K562 (cell line): ENCODE results near the gene DAB1. TPM values are rescaled to one million over a fixed set of nuclear protein-coding genes. Genes with fewer than 3 reads are reported as not detected.

Source experiments
- ATAC-seq: fragments of 200-7000 bp; cut with Tn5 transposase; 3 replicates; pipeline ENCODE4 v1.9.1; 2020; ENCODE audit warnings: moderate library complexity
- BruUV-seq: library from RNA; stranded (reverse); fragments of 400-500 nt; replicated peaks from 2 replicates; lab custom pipeline; 2021; lab: Mats Ljungman, UMichigan
- CTCF ChIA-PET: fragments of 300-600 bp; formaldehyde crosslinking; extraction: SDS; loops from one replicate; lab custom pipeline; 2021; ENCODE audit warnings: low intra/inter-chr PET ratio; lab: Yijun Ruan, JAX
- POLR2A ChIA-PET: fragments of 300-600, 350-650 bp; sonication (Branson Sonifier 250); formaldehyde crosslinking; extraction: SDS; loops from one replicate; lab custom pipeline; 2021; ENCODE audit warnings: antibody characterized with exemption, inconsistent platforms; lab: Yijun Ruan, JAX
- DNase-seq, 4 experiments: peaks; one replicate each; pipeline versions ENCODE4 v3.0.0 to v3.0.0-alpha.2; 2011 to 2018; ENCODE audit warnings: low spot score in 3 of 4, mixed read lengths in 3 of 4; ENCODE audit errors: extremely low read depth in 1 of 4
- FAIRE-seq: peaks from 2 replicates; lab custom pipeline; 2011; peaks lifted over from hg19 to GRCh38; lab: Jason Lieb, UNC
- H2AFZ ChIP-seq: 2 replicates; pipeline ENCODE4 v1.6.0; 2011; ENCODE audit warnings: low read depth, low read length, control low read depth, inconsistent platforms
- H3K27ac ChIP-seq: fragments of 200-600 bp; 3 replicates; pipeline ENCODE4 v1.8.0; 2011; ENCODE audit warnings: low read depth, mild to moderate bottlenecking, control low read depth, inconsistent platforms, low read length, moderate library complexity, mixed read lengths; ENCODE audit errors: extremely low read depth
- H3K27me3 ChIP-seq, 2 experiments: fragments of 300-600 bp in 1 of 2; 2 replicates in 1 of 2; 3 replicates in 1 of 2; pipeline versions ENCODE4 v1.6.0 to v1.8.0; 2011; ENCODE audit warnings: inconsistent platforms in 2 of 2, low read length in 2 of 2, mild to moderate bottlenecking in 1 of 2, mixed read lengths in 1 of 2, moderate library complexity in 1 of 2; ENCODE audit not compliant: control insufficient read depth in 2 of 2, insufficient read depth in 2 of 2
- H3K36me3 ChIP-seq: fragments of 300-600 bp; 3 replicates; pipeline ENCODE4 v1.8.0; 2011; ENCODE audit warnings: mild to moderate bottlenecking, low read length, inconsistent platforms; ENCODE audit not compliant: control insufficient read depth, insufficient read depth
- H3K4me1 ChIP-seq, 2 experiments: fragments of 200-600 bp in 1 of 2; replicated peaks in 1 of 2; 2 replicates in 1 of 2; 3 replicates in 1 of 2; pipeline versions ENCODE4 v1.5.1 to v1.8.0; 2011; ENCODE audit warnings: inconsistent platforms in 2 of 2, low read length in 2 of 2, mild to moderate bottlenecking in 1 of 2, mixed read lengths in 1 of 2, moderate library complexity in 1 of 2; ENCODE audit not compliant: control insufficient read depth in 2 of 2, insufficient read depth in 2 of 2
- H3K4me2 ChIP-seq: 2 replicates; pipeline ENCODE4 v1.6.1; 2011; ENCODE audit warnings: low read length, control low read depth, inconsistent platforms, mixed read lengths; ENCODE audit not compliant: insufficient read depth
- H3K4me3 ChIP-seq: fragments of 200-600 bp; sonication (generic), shearing (Covaris generic); 2 replicates; pipeline ENCODE4 v1.5.1; 2016; ENCODE audit warnings: control low read depth, inconsistent platforms
- H3K79me2 ChIP-seq: fragments of 200-600 bp; 3 replicates; pipeline ENCODE4 v1.8.0; 2011; ENCODE audit warnings: low read length, inconsistent platforms; ENCODE audit not compliant: control insufficient read depth, insufficient read depth
- H3K9ac ChIP-seq, 2 experiments: 2 replicates each; pipeline versions ENCODE4 v1.6.0 to v1.6.1; 2011; ENCODE audit warnings: low read depth in 2 of 2, low read length in 2 of 2, control low read depth in 1 of 2, inconsistent platforms in 1 of 2, mild to moderate bottlenecking in 1 of 2, mixed read lengths in 1 of 2; ENCODE audit not compliant: insufficient read depth in 1 of 2
- H3K9me1 ChIP-seq: one replicate; pipeline ENCODE4 v1.6.0; 2011; ENCODE audit warnings: inconsistent platforms, mild to moderate bottlenecking, low read length, moderate library complexity; ENCODE audit not compliant: control insufficient read depth, insufficient read depth
- H3K9me3 ChIP-seq: replicated peaks from 2 replicates; pipeline ENCODE4 v1.5.1; 2011; ENCODE audit warnings: low read depth, low read length, inconsistent platforms; ENCODE audit not compliant: control insufficient read depth, insufficient read depth
- H4K20me1 ChIP-seq: replicated peaks from 2 replicates; pipeline ENCODE4 v1.6.1; 2011; ENCODE audit warnings: low read length, inconsistent platforms, mixed read lengths; ENCODE audit not compliant: control insufficient read depth, insufficient read depth
- EWSR1 ChIP-seq: fragments of 450-650 bp; IDR thresholded peaks from 2 replicates; pipeline ENCODE4 v1.6.1; 2018; ENCODE audit warnings: borderline replicate concordance, mild to moderate bottlenecking, low read depth, moderate library complexity; ENCODE audit not compliant: partially characterized antibody
- MCM2 ChIP-seq: fragments of 450-650 bp; IDR thresholded peaks from 2 replicates; pipeline ENCODE4 v1.6.1; 2017; ENCODE audit warnings: low read depth, mild to moderate bottlenecking
- MCM5 ChIP-seq: fragments of 450-650 bp; IDR thresholded peaks from 2 replicates; pipeline ENCODE4 v1.6.1; 2016; ENCODE audit warnings: low read depth
- PTTG1 ChIP-seq: fragments of 450-650 bp; IDR thresholded peaks from 2 replicates; pipeline ENCODE4 v1.6.1; 2016; ENCODE audit warnings: low read depth, mild to moderate bottlenecking, missing genetic modification characterization, missing compliant biosample characterization
- RCOR1 ChIP-seq, 2 experiments: IDR thresholded peaks; 2 replicates each; pipeline ENCODE4 v1.6.1; 2012; ENCODE audit warnings: low read depth in 2 of 2, low read length in 2 of 2, borderline replicate concordance in 1 of 2, improper control_type of control experiment in 1 of 2
- SMAD3 ChIP-seq: fragments of 450-650 bp; formaldehyde crosslinking; conservative IDR thresholded peaks from 2 replicates; pipeline ENCODE4 v1.4.0; 2020; ENCODE audit warnings: mild to moderate bottlenecking
- SP1 ChIP-seq: sonication (generic); formaldehyde crosslinking; IDR thresholded peaks from 2 replicates; pipeline ENCODE4 v1.8.1; 2022; ENCODE audit warnings: mild to moderate bottlenecking, missing genetic modification reagents
- TAF9B ChIP-seq: fragments of 450-650 bp; IDR thresholded peaks from 2 replicates; pipeline ENCODE4 v1.6.1; 2018; ENCODE audit warnings: mild to moderate bottlenecking; ENCODE audit not compliant: partially characterized antibody
- THRAP3 ChIP-seq: fragments of 450-650 bp; IDR thresholded peaks from 2 replicates; pipeline ENCODE4 v1.6.1; 2016; ENCODE audit warnings: mild to moderate bottlenecking, inconsistent platforms, borderline replicate concordance
- THRB ChIP-seq: fragments of 450-650 bp; formaldehyde crosslinking; conservative IDR thresholded peaks from 2 replicates; pipeline ENCODE4 v1.4.0; 2022; ENCODE audit warnings: mild to moderate bottlenecking, missing genetic modification characterization
- ZNF311 ChIP-seq: fragments of 250-450 bp; sonication (Bioruptor Pico); IDR thresholded peaks from 2 replicates; pipeline ENCODE4 v1.4.0; 2020; ENCODE audit warnings: mild to moderate bottlenecking, moderate library complexity
- ZNF384 ChIP-seq: IDR thresholded peaks from 2 replicates; pipeline ENCODE4 v1.6.1; 2012; ENCODE audit warnings: low read depth, low read length, improper control_type of control experiment
- ZNF639 ChIP-seq, 2 experiments: fragments of 200-800 bp in 1 of 2; sonication (Bioruptor generic) in 1 of 2; sonication (generic) in 1 of 2; formaldehyde crosslinking in 1 of 2; IDR thresholded peaks in 1 of 2; conservative IDR thresholded peaks in 1 of 2; 2 replicates each; pipeline versions ENCODE4 v1.5.0 to v1.6.1; 2016 to 2020; ENCODE audit warnings: missing compliant biosample characterization in 1 of 2, missing genetic modification characterization in 1 of 2, missing genetic modification reagents in 1 of 2
- WGBS: fragments of 100-300 bp; shearing (Covaris generic); methylation state at CpG from one replicate; pipeline ENCODE4 v1.1.6; 2016; ENCODE audit warnings: low coverage, mixed read lengths; ENCODE audit not compliant: insufficient coverage; ENCODE audit errors: missing lambda C conversion rate; 5-methylcytosine and 5-hydroxymethylcytosine counted together
- in situ Hi-C: fragments of 300-500 bp; cut with MboI; formaldehyde crosslinking; loops from 4 replicates; pipeline ENCODE4 v1.15.0; 2018; ENCODE audit warnings: inconsistent platforms, mixed read lengths
- intact Hi-C: fragments of 100-400 bp; cut with micrococcal nuclease; formaldehyde crosslinking; loops from 2 replicates; pipeline ENCODE4 v1.14.2; 2022
- polyA plus RNA-seq, 8 experiments: library from polyadenylated mRNA; depleted of rRNA in 4 of 8; stranded (reverse) in 5 of 8; unstranded in 3 of 8; fragments of >200 nt; fragmentation: Nextera tagmentation in 2 of 8; fragmentation: Illumina TruSeq in 1 of 8; extraction: Ambion mirVana in 2 of 8; extraction: Trizol in 1 of 8; gene quantifications; 2 replicates each; pipeline versions ENCODE4 v1.2.1 to v1.2.3, GENCODE V29; 2011 to 2014; ENCODE audit warnings: inconsistent platforms in 1 of 8, missing spikeins in 1 of 8
- total RNA-seq, 7 experiments: library from RNA; depleted of rRNA in 6 of 7; stranded (reverse); fragments of >200 nt in 6 of 7; fragmentation: Illumina TruSeq in 2 of 7; extraction: Trizol in 2 of 7; gene quantifications; 2 replicates each; pipeline versions ENCODE4 v1.2.1 to v1.2.3, GENCODE V29; 2011 to 2021; ENCODE audit warnings: low replicate concordance in 1 of 7
- TF ChIP-seq, protein P1 (sequence below): fragments of 250-450 bp; sonication (Bioruptor Pico); IDR thresholded peaks from 2 replicates; pipeline ENCODE4 v1.8.0; 2022; ENCODE audit warnings: inconsistent platforms, mild to moderate bottlenecking, moderate library complexity, borderline replicate concordance
- TF ChIP-seq, protein P2 (sequence below): conservative IDR thresholded peaks from 2 replicates; pipeline ENCODE4 v1.6.1; 2011; ENCODE audit warnings: low read depth, mild to moderate bottlenecking, low read length; ENCODE audit not compliant: control insufficient read depth

The DAB1 gene
- total and polyA plus RNA-seq, 9 of the 15 experiments (the other 6 are each of a cell fraction or from before 2014, with no cell fraction given): not detected

DNA sequence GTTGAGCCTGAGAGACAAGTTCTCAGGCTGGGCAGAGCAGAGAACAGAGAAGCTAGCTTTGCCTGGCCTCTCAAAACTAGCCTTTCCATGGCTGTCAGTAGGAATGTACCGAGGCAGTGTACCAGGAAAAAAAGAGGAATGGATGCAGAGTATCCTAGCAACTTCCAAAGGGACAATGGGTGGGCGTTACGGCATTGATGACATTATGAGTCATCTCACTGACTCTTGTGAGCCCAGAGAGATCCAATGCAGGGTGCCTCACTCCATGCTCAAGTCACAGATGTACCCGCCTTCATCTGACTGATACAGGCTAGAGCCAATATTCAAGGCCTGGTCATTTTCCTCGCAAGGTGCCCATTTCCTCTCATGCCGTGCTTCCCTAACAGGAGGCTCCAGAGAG is 406.7 kb downstream of the DAB1 start:
- H3K79me2 ChIP-seq: no peaks in the 10 kb centered on the region
- H3K4me3 ChIP-seq: no peak overlapping the region
- H3K9ac ChIP-seq: no peak overlapping the region
- H3K4me2 ChIP-seq: no peak overlapping the region
- no peaks in the 10 kb centered on the region for H3K4me1 ChIP-seq
- ATAC-seq: no peak
- WGBS: 2% methylated on average over 6 of the region's 6 CpGs
- in situ Hi-C loops: no loop called here
- H3K36me3 ChIP-seq: no peaks in the 10 kb centered on the region
- ChIA-PET CTCF (no interaction called here), POLR2A (no interaction called here)
- H3K27me3 ChIP-seq: 0 out of 5 replicates have a peak, but pooled peaks cover 0 to 7% of the 10 kb centered on the region in 2 experiments
- intact Hi-C loops: loop anchor here (5.0 kb wide), 1 partner anchor 185 kb away; no protein-coding TSS in a partner anchor
- H3K9me3 ChIP-seq: no peaks in the 10 kb centered on the region
- no peaks in the 10 kb centered on the region for H3K9me1 ChIP-seq
- no TSS peak for BruUV-seq
- no peak overlapping the region for H2AFZ ChIP-seq
- H3K27ac ChIP-seq: no peak overlapping the region
- FAIRE-seq: no peak
- no peak for DNase-seq
- TF ChIP-seq SP1 (CRISPR knock-in tag): no peak
- TF ChIP-seq ZNF311: no peak
- no peak for TF ChIP-seq PTTG1 (tag)
- TF ChIP-seq THRB (CRISPR knock-in tag): no peak
- TF ChIP-seq RCOR1 (IDR thresholded peaks at IDR 0.05; ENCODE audit: borderline replicate concordance in 1 of 2, low read depth in 2 of 2, low read length in 2 of 2): no peak
- TF ChIP-seq EWSR1: no peak
- no peak for TF ChIP-seq ZNF384
- no peak for TF ChIP-seq THRAP3
- TF ChIP-seq, protein P1, sequence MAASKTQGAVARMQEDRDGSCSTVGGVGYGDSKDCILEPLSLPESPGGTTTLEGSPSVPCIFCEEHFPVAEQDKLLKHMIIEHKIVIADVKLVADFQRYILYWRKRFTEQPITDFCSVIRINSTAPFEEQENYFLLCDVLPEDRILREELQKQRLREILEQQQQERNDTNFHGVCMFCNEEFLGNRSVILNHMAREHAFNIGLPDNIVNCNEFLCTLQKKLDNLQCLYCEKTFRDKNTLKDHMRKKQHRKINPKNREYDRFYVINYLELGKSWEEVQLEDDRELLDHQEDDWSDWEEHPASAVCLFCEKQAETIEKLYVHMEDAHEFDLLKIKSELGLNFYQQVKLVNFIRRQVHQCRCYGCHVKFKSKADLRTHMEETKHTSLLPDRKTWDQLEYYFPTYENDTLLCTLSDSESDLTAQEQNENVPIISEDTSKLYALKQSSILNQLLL (CRISPR knock-in tag): no peak
- TF ChIP-seq MCM2: no peak
- TF ChIP-seq ZNF639 (CRISPR knock-in tag; conservative IDR thresholded peaks at IDR 0.05 in 1 of 2, IDR thresholded peaks at IDR 0.05 in 1 of 2): no peak
- no peak for TF ChIP-seq TAF9B
- TF ChIP-seq MCM5: no peak
- TF ChIP-seq, protein P2, sequence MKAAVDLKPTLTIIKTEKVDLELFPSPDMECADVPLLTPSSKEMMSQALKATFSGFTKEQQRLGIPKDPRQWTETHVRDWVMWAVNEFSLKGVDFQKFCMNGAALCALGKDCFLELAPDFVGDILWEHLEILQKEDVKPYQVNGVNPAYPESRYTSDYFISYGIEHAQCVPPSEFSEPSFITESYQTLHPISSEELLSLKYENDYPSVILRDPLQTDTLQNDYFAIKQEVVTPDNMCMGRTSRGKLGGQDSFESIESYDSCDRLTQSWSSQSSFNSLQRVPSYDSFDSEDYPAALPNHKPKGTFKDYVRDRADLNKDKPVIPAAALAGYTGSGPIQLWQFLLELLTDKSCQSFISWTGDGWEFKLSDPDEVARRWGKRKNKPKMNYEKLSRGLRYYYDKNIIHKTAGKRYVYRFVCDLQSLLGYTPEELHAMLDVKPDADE: no peak
- TF ChIP-seq SMAD3 (CRISPR knock-in tag): no peak
- H4K20me1 ChIP-seq: no peaks in the 10 kb centered on the region
